IMR-90 (cell line): ENCODE measurements around the gene ATP9B. TPM values are rescaled to one million over a fixed set of nuclear protein-coding genes. Genes with fewer than 3 reads are reported as not detected.

Source experiments
- ATAC-seq: fragments of 200-7000 bp; cut with Tn5 transposase; 2 replicates; pipeline ENCODE4 v1.9.1; 2020; ENCODE audit warnings: low read depth, mild to moderate bottlenecking, moderate library complexity
- BruUV-seq: library from RNA; stranded (reverse); fragments of 400-500 nt; replicated peaks from 2 replicates; lab custom pipeline; 2021; lab: Mats Ljungman, UMichigan
- CTCF ChIA-PET: fragments of 300-600 bp; formaldehyde crosslinking; extraction: SDS; loops from one replicate; lab custom pipeline; 2021; ENCODE audit warnings: antibody characterized with exemption; lab: Yijun Ruan, JAX
- POLR2A ChIA-PET: fragments of 300-600 bp; sonication (Branson Sonifier 250); formaldehyde crosslinking; loops from one replicate; lab custom pipeline; 2022; ENCODE audit warnings: antibody characterized with exemption; ENCODE audit not compliant: unreplicated experiment; lab: Charles Lee
- DNase-seq: peaks from one replicate; pipeline ENCODE4 v3.0.0; 2013
- H2AFZ ChIP-seq: replicated peaks from 2 replicates; pipeline ENCODE3; 2013; ENCODE audit warnings: low read length, mild to moderate bottlenecking; ENCODE audit not compliant: poor library complexity
- H2AK5ac ChIP-seq: 2 replicates; pipeline ENCODE4 v1.6.1; 2013; ENCODE audit warnings: low read depth, low read length, inconsistent platforms
- H2AK9ac ChIP-seq: replicated peaks from 2 replicates; pipeline ENCODE3; 2013; ENCODE audit warnings: mild to moderate bottlenecking, low read depth, low read length, moderate library complexity; ENCODE audit not compliant: poor library complexity
- H2BK120ac ChIP-seq: 2 replicates; pipeline ENCODE4 v1.6.1; 2013; ENCODE audit warnings: low read depth, low read length, inconsistent platforms
- H2BK15ac ChIP-seq: 3 replicates; pipeline ENCODE4 v1.6.1; 2013; ENCODE audit warnings: low read depth, low read length, inconsistent platforms
- H2BK20ac ChIP-seq: 2 replicates; pipeline ENCODE4 v1.6.1; 2013; ENCODE audit warnings: low read depth, mild to moderate bottlenecking, inconsistent platforms, low read length, moderate library complexity
- H2BK5ac ChIP-seq: 2 replicates; pipeline ENCODE4 v1.6.1; 2013; ENCODE audit warnings: mild to moderate bottlenecking, low read depth, low read length, inconsistent platforms; ENCODE audit not compliant: poor library complexity, severe bottlenecking
- H3K14ac ChIP-seq: replicated peaks from 2 replicates; pipeline ENCODE4 v1.6.1; 2013; ENCODE audit warnings: low read depth, low read length, inconsistent platforms
- H3K18ac ChIP-seq: 2 replicates; pipeline ENCODE4 v1.6.1; 2013; ENCODE audit warnings: low read depth, low read length, control low read depth
- H3K23ac ChIP-seq: 2 replicates; pipeline ENCODE4 v1.6.1; 2013; ENCODE audit warnings: low read depth, low read length, inconsistent platforms
- H3K27ac ChIP-seq: 2 replicates; pipeline ENCODE4 v1.5.1; 2013; ENCODE audit warnings: mild to moderate bottlenecking, control low read depth, low read length; ENCODE audit not compliant: insufficient read depth
- H3K27me3 ChIP-seq: 2 replicates; pipeline ENCODE4 v1.6.1; 2013; ENCODE audit warnings: low read length; ENCODE audit not compliant: control insufficient read depth, insufficient read depth
- H3K36me3 ChIP-seq: 2 replicates; pipeline ENCODE4 v1.6.1; 2013; ENCODE audit warnings: low read length, mixed read lengths; ENCODE audit not compliant: control insufficient read depth, insufficient read depth
- H3K4ac ChIP-seq: 2 replicates; pipeline ENCODE4 v1.6.1; 2013; ENCODE audit warnings: low read depth, low read length, inconsistent platforms
- H3K4me1 ChIP-seq: 2 replicates; pipeline ENCODE4 v1.6.1; 2013; ENCODE audit warnings: low read length, mixed read lengths; ENCODE audit not compliant: control insufficient read depth, insufficient read depth
- H3K4me2 ChIP-seq: 2 replicates; pipeline ENCODE4 v1.6.1; 2013; ENCODE audit warnings: low read depth, mild to moderate bottlenecking, control low read depth, low read length, moderate library complexity
- H3K4me3 ChIP-seq: 2 replicates; pipeline ENCODE4 v1.5.1; 2013; ENCODE audit warnings: low read depth, mild to moderate bottlenecking, control low read depth, low read length, moderate library complexity; ENCODE audit not compliant: insufficient read depth
- H3K56ac ChIP-seq: 2 replicates; pipeline ENCODE4 v1.6.1; 2013; ENCODE audit warnings: low read length, inconsistent platforms; ENCODE audit not compliant: insufficient read depth; ENCODE audit errors: extremely low read depth
- H3K79me1 ChIP-seq, 2 experiments: 2 replicates each; pipeline ENCODE4 v1.6.1; 2013; ENCODE audit warnings: low read length in 2 of 2, inconsistent platforms in 1 of 2, low read depth in 1 of 2
- H3K9ac ChIP-seq: 2 replicates; pipeline ENCODE4 v1.6.1; 2013; ENCODE audit warnings: low read depth, low read length, control low read depth
- H3K9me1 ChIP-seq: 2 replicates; pipeline ENCODE4 v1.6.1; 2013; ENCODE audit warnings: low read length, inconsistent platforms; ENCODE audit not compliant: insufficient read depth
- H3K9me3 ChIP-seq: 2 replicates; pipeline ENCODE4 v1.6.1; 2013; ENCODE audit warnings: low read length; ENCODE audit not compliant: control insufficient read depth, insufficient read depth
- H4K20me1 ChIP-seq: 2 replicates; pipeline ENCODE4 v1.6.1; 2013; ENCODE audit warnings: low read length, inconsistent platforms; ENCODE audit not compliant: insufficient read depth
- H4K5ac ChIP-seq: 2 replicates; pipeline ENCODE4 v1.6.1; 2013; ENCODE audit warnings: mild to moderate bottlenecking, low read depth, low read length, control low read depth
- H4K8ac ChIP-seq, 2 experiments: 2 replicates each; pipeline ENCODE4 v1.6.1; 2013; ENCODE audit warnings: low read depth in 2 of 2, low read length in 2 of 2, control low read depth in 1 of 2, inconsistent platforms in 1 of 2
- H4K91ac ChIP-seq: 2 replicates; pipeline ENCODE4 v1.6.1; 2013; ENCODE audit warnings: low read depth, low read length, inconsistent platforms; ENCODE audit not compliant: insufficient read depth
- BHLHE40 ChIP-seq: fragments of 150-350 bp; IDR thresholded peaks from 2 replicates; pipeline ENCODE4 v1.6.1; 2016; ENCODE audit warnings: mild to moderate bottlenecking, low read depth, low read length
- CEBPB ChIP-seq: IDR thresholded peaks from 2 replicates; pipeline ENCODE4 v1.6.1; 2012; ENCODE audit warnings: low read depth, low read length, improper control_type of control experiment
- CHD1 ChIP-seq: IDR thresholded peaks from 2 replicates; pipeline ENCODE4 v1.6.1; 2012; ENCODE audit warnings: low read depth, low read length, improper control_type of control experiment
- CTCF ChIP-seq: conservative IDR thresholded peaks from 2 replicates; pipeline ENCODE4 v1.5.1; 2012; ENCODE audit warnings: mild to moderate bottlenecking, low read depth, low read length, improper control_type of control experiment
- FOS ChIP-seq: fragments of 150-350 bp; IDR thresholded peaks from 2 replicates; pipeline ENCODE4 v1.6.1; 2016; ENCODE audit warnings: low read depth, low read length
- MAFK ChIP-seq: IDR thresholded peaks from 2 replicates; pipeline ENCODE4 v1.6.1; 2012; ENCODE audit warnings: low read depth, low read length, improper control_type of control experiment
- MAZ ChIP-seq: IDR thresholded peaks from 2 replicates; pipeline ENCODE4 v1.6.1; 2012; ENCODE audit warnings: low read depth, mild to moderate bottlenecking, low read length, improper control_type of control experiment, moderate library complexity, borderline replicate concordance
- MXI1 ChIP-seq: IDR thresholded peaks from 2 replicates; pipeline ENCODE4 v1.6.1; 2012; ENCODE audit warnings: low read depth, mild to moderate bottlenecking, low read length, moderate library complexity, borderline replicate concordance
- NFE2L2 ChIP-seq: fragments of 150-350 bp; IDR thresholded peaks from 2 replicates; pipeline ENCODE4 v1.6.1; 2016; ENCODE audit warnings: low read depth, mild to moderate bottlenecking, low read length
- POLR2A ChIP-seq: IDR thresholded peaks from 2 replicates; pipeline ENCODE4 v1.6.1; 2012; ENCODE audit warnings: mild to moderate bottlenecking, low read depth, low read length
- RAD21 ChIP-seq: IDR thresholded peaks from 2 replicates; pipeline ENCODE4 v1.6.1; 2012; ENCODE audit warnings: low read length, improper control_type of control experiment
- RCOR1 ChIP-seq: IDR thresholded peaks from 2 replicates; pipeline ENCODE4 v1.6.1; 2012; ENCODE audit warnings: mild to moderate bottlenecking, low read length, improper control_type of control experiment; ENCODE audit not compliant: insufficient replicate concordance
- RFX5 ChIP-seq: IDR thresholded peaks from 2 replicates; pipeline ENCODE4 v1.8.0; 2012; ENCODE audit warnings: low read depth, mild to moderate bottlenecking, low read length, moderate library complexity
- SMC3 ChIP-seq: fragments of 150-350 bp; IDR thresholded peaks from 2 replicates; pipeline ENCODE4 v1.6.1; 2016; ENCODE audit warnings: low read depth, mild to moderate bottlenecking, antibody characterized with exemption, low read length, moderate library complexity
- WGBS, 2 experiments: methylation state at CpG; one replicate each; pipeline versions ENCODE4 v1.1.5 to v1.1.7; 2013; ENCODE audit warnings: missing lambda C conversion rate in 2 of 2; ENCODE audit not compliant: insufficient read length in 1 of 2; ENCODE audit errors: extremely low coverage in 2 of 2; 5-methylcytosine and 5-hydroxymethylcytosine counted together
- dilution Hi-C: fragments of 300-500 bp; cut with HindIII; formaldehyde crosslinking; loops from one replicate; pipeline ENCODE4 v1.14.3; 2018; ENCODE audit warnings: low sequenced_read_pairs; ENCODE audit not compliant: unreplicated experiment
- in situ Hi-C: fragments of 300-500 bp; cut with MboI; formaldehyde crosslinking; loops from 3 replicates; pipeline ENCODE4 v1.14.3; 2019; ENCODE audit warnings: low sequenced_read_pairs, inconsistent platforms, mixed read lengths
- intact Hi-C: fragments of 100-400 bp; cut with micrococcal nuclease; formaldehyde crosslinking; loops from 2 replicates; pipeline ENCODE4 v1.10.0; 2022
- polyA plus RNA-seq, 3 experiments: library from polyadenylated mRNA; depleted of rRNA; stranded (reverse); fragments of >200 nt; gene quantifications; 2 replicates each; pipeline ENCODE4 v1.2.3, GENCODE V29; 2012; ENCODE audit warnings: low replicate concordance in 1 of 3
- total RNA-seq: library from RNA; depleted of rRNA; stranded (reverse); fragments of >200 nt; gene quantifications from 2 replicates; pipeline ENCODE4 v1.2.3, GENCODE V29; 2012
- TF ChIP-seq, protein P1 (sequence below): fragments of 150-350 bp; IDR thresholded peaks from 2 replicates; pipeline ENCODE4 v1.6.1; 2017; ENCODE audit warnings: mild to moderate bottlenecking, antibody characterized with exemption, low read length, low read depth
- TF ChIP-seq, protein P2 (sequence below): fragments of 150-350 bp; IDR thresholded peaks from 2 replicates; pipeline ENCODE4 v1.6.1; 2016; ENCODE audit warnings: low read depth, mild to moderate bottlenecking, low read length, moderate library complexity, borderline replicate concordance

ATP9B gene
- total and polyA plus RNA-seq, 2 of the 4 experiments (the other 2 are of a cell fraction) = 11.0 to 11.5 TPM

- dilution Hi-C loops = no loop called here
- WGBS, 2 experiments = no CpG with 5 or more reads among the region's 9 CpGs
These were observed 181.8 kb downstream of the ATP9B start for GRCh38 chr18:79251021-79251420.

More at GRCh38 chr18:79251021-79251420, 181.8 kb downstream of the ATP9B start:
- Histone ChIP-seq H3K23ac (no peak overlapping the region), H3K56ac (no peak overlapping the region), H3K4me1 (no peaks in the 10 kb centered on the region), H4K5ac (no peak overlapping the region), H4K91ac (no peak overlapping the region), H3K9ac (no peak overlapping the region), H2AK9ac (no peak overlapping the region), H2BK15ac (no peak overlapping the region), H3K27me3 (no peaks in the 10 kb centered on the region), H3K18ac (no peak overlapping the region), H2AK5ac (no peak overlapping the region), H4K20me1 (no peaks in the 10 kb centered on the region), H3K9me3 (no peaks in the 10 kb centered on the region), H4K8ac (no peak overlapping the region), H3K4me2 (no peak overlapping the region), H2BK5ac (no peak overlapping the region), H2BK20ac (no peak overlapping the region), H2AFZ (peak overlapping the region; percentile 48), H3K14ac (no peak overlapping the region), H3K36me3 (peaks cover 4% of the 10 kb centered on the region; the same call in 1 of the 2 replicates), H3K79me1 (peaks cover 0 to 2% of the 10 kb centered on the region in 2 experiments; a peak in 2 of 4 replicates), H3K9me1 (no peaks in the 10 kb centered on the region; the same call in 1 of the 2 replicates), H3K4ac (no peak overlapping the region), H2BK120ac (no peak overlapping the region), H3K27ac (no peak overlapping the region), H3K4me3 (no peak overlapping the region)
- DNase-seq = no peak
- in situ Hi-C loops = no loop called here
- intact Hi-C loops = no loop called here
- POLR2A ChIA-PET = no interaction called here
- no TSS peak for BruUV-seq
- TF ChIP-seq RFX5 (no peak), RAD21 (no peak), POLR2A (no peak), BHLHE40 (no peak), FOS (no peak), MAFK (no peak), SMC3 (no peak), NFE2L2 (no peak), CEBPB (no peak), CHD1 (no peak), RCOR1 (no peak), MXI1 (no peak), MAZ (no peak), CTCF (no peak)
- TF ChIP-seq, protein P1, sequence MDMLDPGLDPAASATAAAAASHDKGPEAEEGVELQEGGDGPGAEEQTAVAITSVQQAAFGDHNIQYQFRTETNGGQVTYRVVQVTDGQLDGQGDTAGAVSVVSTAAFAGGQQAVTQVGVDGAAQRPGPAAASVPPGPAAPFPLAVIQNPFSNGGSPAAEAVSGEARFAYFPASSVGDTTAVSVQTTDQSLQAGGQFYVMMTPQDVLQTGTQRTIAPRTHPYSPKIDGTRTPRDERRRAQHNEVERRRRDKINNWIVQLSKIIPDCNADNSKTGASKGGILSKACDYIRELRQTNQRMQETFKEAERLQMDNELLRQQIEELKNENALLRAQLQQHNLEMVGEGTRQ = no peak
- TF ChIP-seq, protein P2, sequence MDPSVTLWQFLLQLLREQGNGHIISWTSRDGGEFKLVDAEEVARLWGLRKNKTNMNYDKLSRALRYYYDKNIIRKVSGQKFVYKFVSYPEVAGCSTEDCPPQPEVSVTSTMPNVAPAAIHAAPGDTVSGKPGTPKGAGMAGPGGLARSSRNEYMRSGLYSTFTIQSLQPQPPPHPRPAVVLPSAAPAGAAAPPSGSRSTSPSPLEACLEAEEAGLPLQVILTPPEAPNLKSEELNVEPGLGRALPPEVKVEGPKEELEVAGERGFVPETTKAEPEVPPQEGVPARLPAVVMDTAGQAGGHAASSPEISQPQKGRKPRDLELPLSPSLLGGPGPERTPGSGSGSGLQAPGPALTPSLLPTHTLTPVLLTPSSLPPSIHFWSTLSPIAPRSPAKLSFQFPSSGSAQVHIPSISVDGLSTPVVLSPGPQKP = no peak
- CTCF ChIA-PET = no interaction called here
- ATAC-seq = no peak
